ENCODE results near the gene PPP2R5D.

- TF ChIP-seq CTCF (conservative IDR thresholded peaks at IDR 0.05) (no peak), ZFX (IDR thresholded peaks at IDR 0.05) (no peak)
Observed at GRCh38 chr6:42969431-42969830, 14.9 kb upstream of the PPP2R5D start.
